Gastrocnemius medialis (tissue), 4 donors: ENCODE data around the gene LSM8. TPM values are rescaled to one million over a fixed set of nuclear protein-coding genes. Genes with fewer than 3 reads are reported as not detected.

Experiments
- ATAC-seq, 2 donors: fragments of 150-250 bp; one replicate each; pipeline ENCODE4 v1.9.1; 2016
- DNase-seq, 2 donors: peaks; one replicate each; pipeline ENCODE4 v3.0.0-alpha.2; 2019
- H3K27ac ChIP-seq, 4 donors: fragments of 200-600 bp; sonication (generic); 1 replicate in 1 of 4; 2 replicates in 3 of 4; pipeline ENCODE4 v1.5.1; 2016 to 2018; ENCODE audit warnings: mild to moderate bottlenecking in 2 of 4, moderate library complexity in 1 of 4
- H3K27me3 ChIP-seq, 3 donors: fragments of 200-600 bp; sonication (generic) in 2 of 3; 1 replicate in 1 of 3; 2 replicates in 2 of 3; pipeline versions ENCODE4 v1.5.1 to v1.6.0; 2016 to 2019; ENCODE audit warnings: mild to moderate bottlenecking in 1 of 3, moderate library complexity in 1 of 3
- H3K36me3 ChIP-seq, 2 donors: fragments of 200-600 bp; sonication (generic) in 1 of 2; one replicate each; pipeline ENCODE4 v1.5.1; 2017 to 2018
- H3K4me1 ChIP-seq, 2 donors: fragments of 200-600 bp; sonication (generic) in 1 of 2; one replicate each; pipeline ENCODE4 v1.5.1; 2016 to 2017; ENCODE audit warnings: mild to moderate bottlenecking in 2 of 2
- H3K4me3 ChIP-seq, 4 donors: fragments of 200-600 bp; sonication (generic) in 3 of 4; 1 replicate in 1 of 4; 2 replicates in 3 of 4; pipeline ENCODE4 v1.5.1; 2016 to 2019; ENCODE audit warnings: mild to moderate bottlenecking in 2 of 4
- H3K9me3 ChIP-seq, 3 donors: fragments of 200-600 bp; sonication (generic) in 2 of 3; 1 replicate in 1 of 3; 2 replicates in 2 of 3; pipeline ENCODE4 v1.5.1; 2016 to 2019
- CTCF ChIP-seq, 5 experiments: fragments of 450-650 bp in 3 of 5; fragments of 200-600 bp in 2 of 5; sonication (generic) in 2 of 5; IDR thresholded peaks in 4 of 5; conservative IDR thresholded peaks in 1 of 5; 1 replicate in 4 of 5; 2 replicates in 1 of 5; pipeline ENCODE4 v1.5.1; 2016 to 2019; ENCODE audit warnings: antibody characterized with exemption in 5 of 5, mild to moderate bottlenecking in 3 of 5, moderate library complexity in 3 of 5
- POLR2A ChIP-seq, 2 donors: fragments of 450-650 bp; IDR thresholded peaks; one replicate each; pipeline ENCODE4 v1.6.1; 2017; ENCODE audit warnings: antibody characterized with exemption in 2 of 2, mild to moderate bottlenecking in 2 of 2, moderate library complexity in 2 of 2
- in situ Hi-C, 4 donors: fragments of 200-750 bp; cut with MboI; loops; one replicate each; pipeline versions ENCODE4 v1.15.0 to v1.8.0; 2017; ENCODE audit warnings: low sequenced_read_pairs in 4 of 4
- intact Hi-C: fragments of 100-400 bp; cut with DNase I; formaldehyde crosslinking; loops from one replicate; pipeline ENCODE4 v1.15.1; 2023; ENCODE audit warnings: low total_unique reads
- total RNA-seq, 4 donors: library from RNA; depleted of rRNA; stranded (reverse); fragments of >200 nt; gene quantifications; one replicate each; pipeline versions ENCODE4 v1.1.0 to v1.2.3, GENCODE V29; 2016

The LSM8 gene
- total RNA-seq, 4 donors from 2014 or later = 13.0 to 28.1 (median 17.7) TPM

- no peaks in the 10 kb centered on the region for H3K4me1 ChIP-seq
- ATAC-seq (no peak), DNase-seq (no peak)
- H3K27ac ChIP-seq = peak overlapping the region in 3 of 4 donors; percentile 32 to 62 (median 58)
- peak overlapping the region; percentile 48 to 75 (median 62) for H3K4me3 ChIP-seq
- TF ChIP-seq CTCF (IDR thresholded peaks at IDR 0.05 in 4 of 5, conservative IDR thresholded peaks at IDR 0.05 in 1 of 5) (no peak), POLR2A (IDR thresholded peaks at IDR 0.05) (no peak)
- H3K9me3 ChIP-seq = no peaks in the 10 kb centered on the region
- in situ Hi-C loops (no loop called here), intact Hi-C loops (no loop called here)
- no peaks in the 10 kb centered on the region for H3K27me3 ChIP-seq
- H3K36me3 ChIP-seq = no peaks in the 10 kb centered on the region
Measured at GRCh38 chr7:118214833-118215182, 30.8 kb downstream of the LSM8 start.

GRCh38 chr7:118217210-118217619, 33.3 kb downstream of the LSM8 start:
- TF ChIP-seq CTCF (IDR thresholded peaks at IDR 0.05 in 4 of 5, conservative IDR thresholded peaks at IDR 0.05 in 1 of 5) (no peak), POLR2A (IDR thresholded peaks at IDR 0.05) (no peak)
- Histone ChIP-seq H3K4me1 (no peaks in the 10 kb centered on the region), H3K36me3 (no peaks in the 10 kb centered on the region), H3K27me3 (no peaks in the 10 kb centered on the region), H3K4me3 (no peak overlapping the region), H3K27ac (no peak overlapping the region), H3K9me3 (no peaks in the 10 kb centered on the region)
- in situ Hi-C loops (no loop called here), intact Hi-C loops (no loop called here)
- no peak for ATAC-seq
- no peak for DNase-seq

GRCh38 chr7:118218413-118219156, 34.6 kb downstream of the LSM8 start:
- ATAC-seq = no peak
- in situ Hi-C loops = no loop called here
- no peaks in the 10 kb centered on the region for H3K36me3 ChIP-seq
- TF ChIP-seq CTCF (IDR thresholded peaks at IDR 0.05 in 4 of 5, conservative IDR thresholded peaks at IDR 0.05 in 1 of 5) (no peak), POLR2A (IDR thresholded peaks at IDR 0.05) (no peak)
- no peaks in the 10 kb centered on the region for H3K4me1 ChIP-seq
- H3K27ac ChIP-seq = no peak overlapping the region
- DNase-seq = no peak
- H3K9me3 ChIP-seq = no peaks in the 10 kb centered on the region
- intact Hi-C loops = no loop called here
- H3K4me3 ChIP-seq = no peak overlapping the region
- no peaks in the 10 kb centered on the region for H3K27me3 ChIP-seq

- no peaks in the 10 kb centered on the region for H3K27me3 ChIP-seq
- ATAC-seq (no peak), DNase-seq (no peak)
- intact Hi-C loops (no loop called here), in situ Hi-C loops (no loop called here)
- no peak overlapping the region for H3K4me3 ChIP-seq
- TF ChIP-seq POLR2A (IDR thresholded peaks at IDR 0.05) = no peak
- no peak for TF ChIP-seq CTCF (IDR thresholded peaks at IDR 0.05 in 4 of 5, conservative IDR thresholded peaks at IDR 0.05 in 1 of 5)
- no peaks in the 10 kb centered on the region for H3K9me3 ChIP-seq
- H3K36me3 ChIP-seq = no peaks in the 10 kb centered on the region
- no peaks in the 10 kb centered on the region for H3K4me1 ChIP-seq
- H3K27ac ChIP-seq = no peak overlapping the region
Measured at GRCh38 chr7:118219157-118219512, 35.2 kb downstream of the LSM8 start.

GRCh38 chr7:118220583-118220982, 36.6 kb downstream of the LSM8 start:
- Histone ChIP-seq H3K4me3 (no peak overlapping the region), H3K36me3 (no peaks in the 10 kb centered on the region), H3K4me1 (no peaks in the 10 kb centered on the region), H3K27me3 (no peaks in the 10 kb centered on the region), H3K27ac (no peak overlapping the region), H3K9me3 (no peaks in the 10 kb centered on the region)
- DNase-seq (no peak), ATAC-seq (no peak)
- in situ Hi-C loops (no loop called here), intact Hi-C loops (no loop called here)
- TF ChIP-seq POLR2A (IDR thresholded peaks at IDR 0.05) = no peak
- TF ChIP-seq CTCF (IDR thresholded peaks at IDR 0.05 in 4 of 5, conservative IDR thresholded peaks at IDR 0.05 in 1 of 5) = no peak
